SK-N-SH (cell line): Measurements from ENCODE around the gene SUSD3. TPM values are rescaled to one million over a fixed set of nuclear protein-coding genes. Genes with fewer than 3 reads are reported as not detected.

ENCODE experiments used
- CTCF ChIA-PET: fragments of 300-600, 350-600 bp; formaldehyde crosslinking; extraction: SDS; loops from one replicate; lab custom pipeline; 2021; lab: Yijun Ruan, JAX
- POLR2A ChIA-PET: fragments of 350-600 bp; sonication (Branson Sonifier 250); formaldehyde crosslinking; extraction: SDS; loops from one replicate; lab custom pipeline; 2020; ENCODE audit warnings: antibody characterized with exemption, inconsistent platforms; lab: Yijun Ruan, JAX
- DNase-seq: peaks from one replicate; pipeline ENCODE4 v3.0.0; 2012
- H2AFZ ChIP-seq: fragments of 200-600 bp; sonication (generic); 2 replicates; pipeline ENCODE4 v1.8.1; 2016; ENCODE audit warnings: antibody characterized with exemption, mild to moderate bottlenecking, low read depth
- H3F3A ChIP-seq: fragments of 200-600 bp; sonication (generic); replicated peaks from 2 replicates; pipeline ENCODE3; 2016; ENCODE audit warnings: antibody characterized with exemption, mild to moderate bottlenecking; ENCODE audit not compliant: insufficient read depth
- H3K27ac ChIP-seq, 2 experiments: fragments of 200-500 bp in 1 of 2; fragments of 200-600 bp in 1 of 2; sonication (Bioruptor generic) in 1 of 2; sonication (generic), shearing (Covaris generic) in 1 of 2; 2 replicates each; pipeline versions ENCODE4 v1.5.1 to v1.6.1; 2014 to 2016; ENCODE audit warnings: low read depth in 2 of 2, inconsistent platforms in 1 of 2, low read length in 1 of 2, mild to moderate bottlenecking in 1 of 2, mixed read lengths in 1 of 2
- H3K27me3 ChIP-seq: fragments of 200-600 bp; sonication (generic), shearing (Covaris generic); 2 replicates; pipeline ENCODE4 v1.6.1; 2016; ENCODE audit warnings: mixed run types; ENCODE audit not compliant: insufficient read depth
- H3K36me3 ChIP-seq, 2 experiments: fragments of 200-500 bp in 1 of 2; fragments of 200-600 bp in 1 of 2; sonication (Bioruptor generic) in 1 of 2; sonication (generic) in 1 of 2; replicated peaks in 1 of 2; 2 replicates each; pipeline versions ENCODE3 to v1.5.1; 2014 to 2016; ENCODE audit warnings: low read length in 1 of 2, mild to moderate bottlenecking in 1 of 2; ENCODE audit not compliant: insufficient read depth in 2 of 2, control insufficient read depth in 1 of 2
- H3K4me1 ChIP-seq, 2 experiments: fragments of 200-500 bp in 1 of 2; fragments of 200-600 bp in 1 of 2; sonication (Bioruptor generic) in 1 of 2; sonication (generic), shearing (Covaris generic) in 1 of 2; 2 replicates each; pipeline versions ENCODE4 v1.5.1 to v1.6.1; 2014 to 2016; ENCODE audit warnings: low read depth in 1 of 2, low read length in 1 of 2, mixed run types in 1 of 2; ENCODE audit not compliant: insufficient read depth in 2 of 2, control insufficient read depth in 1 of 2
- H3K4me2 ChIP-seq: fragments of 200-600 bp; sonication (generic), shearing (Covaris generic); 2 replicates; pipeline ENCODE4 v1.6.1; 2017; ENCODE audit warnings: mixed run types
- H3K4me3 ChIP-seq, 2 experiments: fragments of 200-500 bp in 1 of 2; fragments of 200-600 bp in 1 of 2; sonication (Bioruptor generic) in 1 of 2; sonication (generic), shearing (Covaris generic) in 1 of 2; 2 replicates each; pipeline versions ENCODE4 v1.5.1 to v1.8.1; 2014 to 2016; ENCODE audit warnings: low read depth in 2 of 2, inconsistent platforms in 1 of 2, low read length in 1 of 2, mild to moderate bottlenecking in 1 of 2, mixed read lengths in 1 of 2, moderate library complexity in 1 of 2
- H3K79me2 ChIP-seq: fragments of 200-600 bp; sonication (generic); 2 replicates; pipeline ENCODE4 v1.8.1; 2017; ENCODE audit warnings: mild to moderate bottlenecking; ENCODE audit not compliant: insufficient read depth
- H3K9ac ChIP-seq: fragments of 200-600 bp; sonication (generic); 2 replicates; pipeline ENCODE4 v1.6.1; 2017; ENCODE audit warnings: mixed run types
- H3K9me2 ChIP-seq: fragments of 200-600 bp; sonication (generic); 2 replicates; pipeline ENCODE4 v1.6.1; 2017; ENCODE audit warnings: mixed run types
- H3K9me3 ChIP-seq: fragments of 200-600 bp; sonication (generic); 2 replicates; pipeline ENCODE4 v1.6.1; 2017; ENCODE audit warnings: mixed run types, mild to moderate bottlenecking, moderate library complexity
- H4K20me1 ChIP-seq: fragments of 200-600 bp; sonication (generic); 2 replicates; pipeline ENCODE4 v1.6.1; 2017; ENCODE audit warnings: mild to moderate bottlenecking, mixed run types; ENCODE audit not compliant: insufficient read depth
- CHD2 ChIP-seq: fragments of 150-350 bp; IDR thresholded peaks from 2 replicates; pipeline ENCODE4 v1.6.1; 2018; ENCODE audit warnings: low read length; ENCODE audit not compliant: partially characterized antibody
- ELF1 ChIP-seq: IDR thresholded peaks from 2 replicates; pipeline ENCODE4 v1.4.0; 2012
- FOXM1 ChIP-seq: IDR thresholded peaks from 2 replicates; pipeline ENCODE4 v1.4.0; 2012; ENCODE audit warnings: low read depth, mild to moderate bottlenecking
- GABPA ChIP-seq: IDR thresholded peaks from 2 replicates; pipeline ENCODE4 v1.4.0; 2012; ENCODE audit warnings: low read depth, mild to moderate bottlenecking
- JUND ChIP-seq: IDR thresholded peaks from 2 replicates; pipeline ENCODE4 v1.4.0; 2012
- MXI1 ChIP-seq: IDR thresholded peaks from 2 replicates; pipeline ENCODE4 v1.6.1; 2012; ENCODE audit warnings: mild to moderate bottlenecking, low read depth, low read length, improper control_type of control experiment
- NRF1 ChIP-seq: IDR thresholded peaks from 2 replicates; pipeline ENCODE4 v1.6.1; 2012; ENCODE audit warnings: low read depth, mild to moderate bottlenecking, low read length
- POLR2AphosphoS5 ChIP-seq: IDR thresholded peaks from 2 replicates; pipeline ENCODE4 v1.6.1; 2012; ENCODE audit warnings: low read depth, low read length
- RAD21 ChIP-seq: IDR thresholded peaks from 2 replicates; pipeline ENCODE4 v1.6.1; 2012; ENCODE audit warnings: mild to moderate bottlenecking, low read length
- RFX5 ChIP-seq: IDR thresholded peaks from 2 replicates; pipeline ENCODE4 v1.6.1; 2012; ENCODE audit warnings: mild to moderate bottlenecking, improper control_type of control experiment, low read length
- RXRA ChIP-seq: IDR thresholded peaks from 2 replicates; pipeline ENCODE4 v1.4.0; 2012; ENCODE audit warnings: low read depth, mild to moderate bottlenecking, borderline replicate concordance
- SMC3 ChIP-seq: IDR thresholded peaks from 2 replicates; pipeline ENCODE4 v1.6.1; 2012; ENCODE audit warnings: low read depth, low read length, improper control_type of control experiment
- TAF1 ChIP-seq: IDR thresholded peaks from 2 replicates; pipeline ENCODE4 v1.6.1; 2012; ENCODE audit warnings: low read depth, mild to moderate bottlenecking, low read length, moderate library complexity, borderline replicate concordance
- TCF12 ChIP-seq: IDR thresholded peaks from 2 replicates; pipeline ENCODE4 v1.4.0; 2012
- TEAD4 ChIP-seq: IDR thresholded peaks from 2 replicates; pipeline ENCODE4 v1.4.0; 2012; ENCODE audit warnings: mild to moderate bottlenecking, borderline replicate concordance; ENCODE audit not compliant: insufficient read depth
- YY1 ChIP-seq: IDR thresholded peaks from 2 replicates; pipeline ENCODE4 v1.4.0; 2012; ENCODE audit warnings: low read depth, mild to moderate bottlenecking
- WGBS: methylation state at CpG from one replicate; pipeline ENCODE4 v1.1.6; 2017; ENCODE audit warnings: low lambda C conversion rate; 5-methylcytosine and 5-hydroxymethylcytosine counted together
- polyA plus RNA-seq, 3 experiments: library from polyadenylated mRNA; depleted of rRNA; stranded (reverse); fragments of >200 nt; gene quantifications; 2 replicates each; pipeline ENCODE4 v1.2.3, GENCODE V29; 2012
- TF ChIP-seq, protein P1 (sequence below): fragments of 200-600 bp; sonication (generic); IDR thresholded peaks from 2 replicates; pipeline ENCODE4 v1.6.1; 2017; ENCODE audit warnings: antibody characterized with exemption, mild to moderate bottlenecking, moderate library complexity
- TF ChIP-seq, protein P2 (sequence below): IDR thresholded peaks from 2 replicates; pipeline ENCODE4 v1.4.0; 2012; ENCODE audit warnings: low read depth
- TF ChIP-seq, protein P3 (sequence below): IDR thresholded peaks from 2 replicates; pipeline ENCODE4; 2012
- TF ChIP-seq, protein P4 (sequence below): fragments of 150-350 bp; IDR thresholded peaks from 2 replicates; pipeline ENCODE4 v1.6.1; 2017; ENCODE audit warnings: antibody characterized with exemption, low read length, low read depth, borderline replicate concordance
- TF ChIP-seq, protein P5 (sequence below): IDR thresholded peaks from 2 replicates; pipeline ENCODE4 v1.4.0; 2012; ENCODE audit warnings: low read depth, borderline replicate concordance

Gene SUSD3
- polyA plus RNA-seq, 1 of the 3 experiments (the other 2 are of a cell fraction), result 0.49 TPM

DNA sequence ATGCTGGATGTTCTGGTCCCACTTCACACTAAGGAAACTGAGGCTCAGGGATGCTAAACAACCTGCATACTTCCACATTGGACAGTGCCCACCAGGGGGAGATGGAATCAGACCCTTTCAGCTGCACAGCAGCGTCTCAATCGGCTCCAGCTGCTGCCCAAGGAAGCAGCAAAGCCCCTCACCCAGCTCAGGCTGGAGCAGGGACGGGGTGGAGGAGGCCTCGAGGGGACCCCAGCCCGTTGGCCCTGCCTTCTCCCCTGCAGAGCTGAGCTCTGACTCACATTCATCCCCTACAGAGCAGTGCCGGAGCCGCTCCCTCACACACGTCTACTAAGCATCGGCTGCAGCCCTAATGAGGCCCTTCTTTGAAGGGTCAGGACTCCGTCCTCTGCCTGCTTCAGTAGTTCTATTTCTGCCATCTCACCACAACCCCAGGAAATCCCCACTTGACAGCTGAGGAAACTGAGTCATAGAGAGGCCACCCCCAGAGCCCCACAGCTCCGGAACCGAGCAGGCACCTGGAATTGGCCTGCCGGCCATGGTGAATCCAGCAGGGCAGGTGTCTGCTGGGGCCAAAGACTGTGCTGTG lies 21.5 kb upstream of the SUSD3 start:
- Histone ChIP-seq H3K9ac (no peak overlapping the region), H3K9me3 (no peaks in the 10 kb centered on the region), H3K79me2 (no peaks in the 10 kb centered on the region), H4K20me1 (no peaks in the 10 kb centered on the region), H3K4me1 (peaks cover 0 to 2% of the 10 kb centered on the region in 2 experiments; a peak in 1 of 4 replicates), H3K9me2 (no peaks in the 10 kb centered on the region), H3K27me3 (no peaks in the 10 kb centered on the region), H2AFZ (no peak overlapping the region), H3K4me3 (no peak overlapping the region), H3K4me2 (no peak overlapping the region), H3K36me3 (no peaks in the 10 kb centered on the region), H3F3A (no peaks in the 10 kb centered on the region), H3K27ac (no peak overlapping the region)
- 48% methylated on average over 8 of the region's 13 CpGs for WGBS
- no peak for DNase-seq
- TF ChIP-seq GABPA, result no peak
- TF ChIP-seq, protein P1, sequence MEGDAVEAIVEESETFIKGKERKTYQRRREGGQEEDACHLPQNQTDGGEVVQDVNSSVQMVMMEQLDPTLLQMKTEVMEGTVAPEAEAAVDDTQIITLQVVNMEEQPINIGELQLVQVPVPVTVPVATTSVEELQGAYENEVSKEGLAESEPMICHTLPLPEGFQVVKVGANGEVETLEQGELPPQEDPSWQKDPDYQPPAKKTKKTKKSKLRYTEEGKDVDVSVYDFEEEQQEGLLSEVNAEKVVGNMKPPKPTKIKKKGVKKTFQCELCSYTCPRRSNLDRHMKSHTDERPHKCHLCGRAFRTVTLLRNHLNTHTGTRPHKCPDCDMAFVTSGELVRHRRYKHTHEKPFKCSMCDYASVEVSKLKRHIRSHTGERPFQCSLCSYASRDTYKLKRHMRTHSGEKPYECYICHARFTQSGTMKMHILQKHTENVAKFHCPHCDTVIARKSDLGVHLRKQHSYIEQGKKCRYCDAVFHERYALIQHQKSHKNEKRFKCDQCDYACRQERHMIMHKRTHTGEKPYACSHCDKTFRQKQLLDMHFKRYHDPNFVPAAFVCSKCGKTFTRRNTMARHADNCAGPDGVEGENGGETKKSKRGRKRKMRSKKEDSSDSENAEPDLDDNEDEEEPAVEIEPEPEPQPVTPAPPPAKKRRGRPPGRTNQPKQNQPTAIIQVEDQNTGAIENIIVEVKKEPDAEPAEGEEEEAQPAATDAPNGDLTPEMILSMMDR, result no peak
- TF ChIP-seq, protein P2, sequence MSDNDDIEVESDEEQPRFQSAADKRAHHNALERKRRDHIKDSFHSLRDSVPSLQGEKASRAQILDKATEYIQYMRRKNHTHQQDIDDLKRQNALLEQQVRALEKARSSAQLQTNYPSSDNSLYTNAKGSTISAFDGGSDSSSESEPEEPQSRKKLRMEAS, result no peak
- no peak for TF ChIP-seq RAD21
- TF ChIP-seq, protein P3, sequence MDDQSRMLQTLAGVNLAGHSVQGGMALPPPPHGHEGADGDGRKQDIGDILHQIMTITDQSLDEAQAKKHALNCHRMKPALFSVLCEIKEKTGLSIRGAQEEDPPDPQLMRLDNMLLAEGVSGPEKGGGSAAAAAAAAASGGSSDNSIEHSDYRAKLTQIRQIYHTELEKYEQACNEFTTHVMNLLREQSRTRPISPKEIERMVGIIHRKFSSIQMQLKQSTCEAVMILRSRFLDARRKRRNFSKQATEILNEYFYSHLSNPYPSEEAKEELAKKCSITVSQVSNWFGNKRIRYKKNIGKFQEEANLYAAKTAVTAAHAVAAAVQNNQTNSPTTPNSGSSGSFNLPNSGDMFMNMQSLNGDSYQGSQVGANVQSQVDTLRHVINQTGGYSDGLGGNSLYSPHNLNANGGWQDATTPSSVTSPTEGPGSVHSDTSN, result no peak
- no peak for TF ChIP-seq JUND
- no peak for TF ChIP-seq RFX5
- TF ChIP-seq CHD2, result no peak
- no peak for TF ChIP-seq TEAD4
- no peak for TF ChIP-seq ELF1
- no peak for TF ChIP-seq TAF1
- no peak for TF ChIP-seq TCF12
- ChIA-PET CTCF (interaction anchor here (0.6 to 1.2 kb wide), 6 partner anchors 11 to 33 kb away, joined by 3 read pairs; no protein-coding TSS in a partner anchor), POLR2A (interaction anchor here (0.6 kb wide), 1 partner anchor 51 kb away, joined by 4 read pairs; no protein-coding TSS in a partner anchor)

DNA sequence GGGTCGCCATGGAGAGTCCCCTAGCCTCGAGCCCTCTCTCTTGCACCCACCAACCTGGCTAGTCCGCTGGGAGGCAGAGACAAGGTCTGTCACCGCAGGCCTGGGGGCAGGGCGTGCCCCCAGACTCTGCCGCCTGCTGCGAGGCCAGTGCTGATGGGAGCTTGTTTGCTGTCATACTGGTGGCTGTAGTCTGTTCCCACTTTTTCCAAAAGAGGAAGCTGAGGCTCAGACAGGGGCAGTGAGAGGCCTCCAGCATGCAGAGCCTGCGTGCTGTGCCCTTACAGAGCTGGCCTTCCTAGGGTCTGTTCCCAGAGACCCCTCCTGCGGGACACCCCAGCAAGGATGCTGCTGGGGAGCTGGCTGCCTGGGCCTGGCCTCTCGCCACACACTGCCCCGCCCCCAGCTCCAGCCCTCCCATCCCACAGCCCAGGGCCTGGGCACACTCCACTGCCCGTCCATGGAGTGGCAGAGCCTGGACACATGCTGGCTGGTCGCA lies 21.0 kb upstream of the SUSD3 start:
- H3K79me2 ChIP-seq, result no peaks in the 10 kb centered on the region
- H3K9me2 ChIP-seq, result no peaks in the 10 kb centered on the region
- WGBS, result 39% methylated on average over 5 of the region's 13 CpGs
- H3K4me2 ChIP-seq, result no peak overlapping the region
- no peak overlapping the region for H2AFZ ChIP-seq
- H4K20me1 ChIP-seq, result no peaks in the 10 kb centered on the region
- H3K36me3 ChIP-seq, result no peaks in the 10 kb centered on the region
- no peaks in the 10 kb centered on the region for H3F3A ChIP-seq
- H3K27me3 ChIP-seq, result no peaks in the 10 kb centered on the region
- H3K4me3 ChIP-seq, result no peak overlapping the region
- ChIA-PET POLR2A (interaction anchor here (0.6 kb wide), 1 partner anchor 50 kb away, joined by 4 read pairs; no protein-coding TSS in a partner anchor), CTCF (interaction anchor here (0.6 to 1.1 kb wide), 2 partner anchors 14 to 28 kb away, joined by 3 read pairs; no protein-coding TSS in a partner anchor)
- no peak overlapping the region for H3K27ac ChIP-seq
- H3K4me1 ChIP-seq, result peaks cover 0 to 2% of the 10 kb centered on the region in 2 experiments; a peak in 1 of 4 replicates
- H3K9ac ChIP-seq, result no peak overlapping the region
- no peaks in the 10 kb centered on the region for H3K9me3 ChIP-seq
- DNase-seq, result no peak
- TF ChIP-seq MXI1 (no peak), RFX5 (no peak), NRF1 (no peak), SMC3 (no peak), POLR2AphosphoS5 (no peak), YY1 (no peak), RXRA (no peak), FOXM1 (no peak)
- TF ChIP-seq, protein P4, sequence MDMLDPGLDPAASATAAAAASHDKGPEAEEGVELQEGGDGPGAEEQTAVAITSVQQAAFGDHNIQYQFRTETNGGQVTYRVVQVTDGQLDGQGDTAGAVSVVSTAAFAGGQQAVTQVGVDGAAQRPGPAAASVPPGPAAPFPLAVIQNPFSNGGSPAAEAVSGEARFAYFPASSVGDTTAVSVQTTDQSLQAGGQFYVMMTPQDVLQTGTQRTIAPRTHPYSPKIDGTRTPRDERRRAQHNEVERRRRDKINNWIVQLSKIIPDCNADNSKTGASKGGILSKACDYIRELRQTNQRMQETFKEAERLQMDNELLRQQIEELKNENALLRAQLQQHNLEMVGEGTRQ, result no peak
- TF ChIP-seq, protein P5, sequence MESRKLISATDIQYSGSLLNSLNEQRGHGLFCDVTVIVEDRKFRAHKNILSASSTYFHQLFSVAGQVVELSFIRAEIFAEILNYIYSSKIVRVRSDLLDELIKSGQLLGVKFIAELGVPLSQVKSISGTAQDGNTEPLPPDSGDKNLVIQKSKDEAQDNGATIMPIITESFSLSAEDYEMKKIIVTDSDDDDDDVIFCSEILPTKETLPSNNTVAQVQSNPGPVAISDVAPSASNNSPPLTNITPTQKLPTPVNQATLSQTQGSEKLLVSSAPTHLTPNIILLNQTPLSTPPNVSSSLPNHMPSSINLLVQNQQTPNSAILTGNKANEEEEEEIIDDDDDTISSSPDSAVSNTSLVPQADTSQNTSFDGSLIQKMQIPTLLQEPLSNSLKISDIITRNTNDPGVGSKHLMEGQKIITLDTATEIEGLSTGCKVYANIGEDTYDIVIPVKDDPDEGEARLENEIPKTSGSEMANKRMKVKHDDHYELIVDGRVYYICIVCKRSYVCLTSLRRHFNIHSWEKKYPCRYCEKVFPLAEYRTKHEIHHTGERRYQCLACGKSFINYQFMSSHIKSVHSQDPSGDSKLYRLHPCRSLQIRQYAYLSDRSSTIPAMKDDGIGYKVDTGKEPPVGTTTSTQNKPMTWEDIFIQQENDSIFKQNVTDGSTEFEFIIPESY, result no peak
- TF ChIP-seq, protein P3, result no peak
